ENCODE results near the gene PLXNA1.

PLXNA1 gene

GRCh38 chr3:126955004-126955790, 27.7 kb upstream of the PLXNA1 start:
- no peak overlapping the region for H3K4me3 ChIP-seq (ENCODE audit: low read depth, low read length)
- no peaks in the 10 kb centered on the region for H3K27me3 ChIP-seq (ENCODE audit: control insufficient read depth, insufficient read depth, low read length)
- H3K27ac ChIP-seq = no peak overlapping the region
- H3K9me3 ChIP-seq (ENCODE audit: control insufficient read depth, low read length) = no peaks in the 10 kb centered on the region
- H3K9ac ChIP-seq = no peak overlapping the region
- no peaks in the 10 kb centered on the region for H3K4me1 ChIP-seq
- H3K79me2 ChIP-seq = no peaks in the 10 kb centered on the region
- no peak overlapping the region for H3K4me2 ChIP-seq (ENCODE audit: low read length)
- H3K36me3 ChIP-seq (ENCODE audit: control insufficient read depth, insufficient read depth, low read length) = no peaks in the 10 kb centered on the region
- no peak overlapping the region for H2AFZ ChIP-seq
- TF ChIP-seq, protein P1, sequence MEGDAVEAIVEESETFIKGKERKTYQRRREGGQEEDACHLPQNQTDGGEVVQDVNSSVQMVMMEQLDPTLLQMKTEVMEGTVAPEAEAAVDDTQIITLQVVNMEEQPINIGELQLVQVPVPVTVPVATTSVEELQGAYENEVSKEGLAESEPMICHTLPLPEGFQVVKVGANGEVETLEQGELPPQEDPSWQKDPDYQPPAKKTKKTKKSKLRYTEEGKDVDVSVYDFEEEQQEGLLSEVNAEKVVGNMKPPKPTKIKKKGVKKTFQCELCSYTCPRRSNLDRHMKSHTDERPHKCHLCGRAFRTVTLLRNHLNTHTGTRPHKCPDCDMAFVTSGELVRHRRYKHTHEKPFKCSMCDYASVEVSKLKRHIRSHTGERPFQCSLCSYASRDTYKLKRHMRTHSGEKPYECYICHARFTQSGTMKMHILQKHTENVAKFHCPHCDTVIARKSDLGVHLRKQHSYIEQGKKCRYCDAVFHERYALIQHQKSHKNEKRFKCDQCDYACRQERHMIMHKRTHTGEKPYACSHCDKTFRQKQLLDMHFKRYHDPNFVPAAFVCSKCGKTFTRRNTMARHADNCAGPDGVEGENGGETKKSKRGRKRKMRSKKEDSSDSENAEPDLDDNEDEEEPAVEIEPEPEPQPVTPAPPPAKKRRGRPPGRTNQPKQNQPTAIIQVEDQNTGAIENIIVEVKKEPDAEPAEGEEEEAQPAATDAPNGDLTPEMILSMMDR (IDR thresholded peaks at IDR 0.05) = no peak

- Histone ChIP-seq H3K4me3 (ENCODE audit: low read depth, low read length) (no peak overlapping the region), H3K9me3 (ENCODE audit: control insufficient read depth, low read length) (no peaks in the 10 kb centered on the region), H3K9ac (no peak overlapping the region), H2AFZ (no peak overlapping the region), H3K36me3 (ENCODE audit: control insufficient read depth, insufficient read depth, low read length) (no peaks in the 10 kb centered on the region), H3K4me1 (peaks cover 5% of the 10 kb centered on the region), H3K27me3 (ENCODE audit: control insufficient read depth, insufficient read depth, low read length) (no peaks in the 10 kb centered on the region), H3K79me2 (no peaks in the 10 kb centered on the region), H3K4me2 (ENCODE audit: low read length) (no peak overlapping the region), H3K27ac (no peak overlapping the region)
- TF ChIP-seq, protein P1 (IDR thresholded peaks at IDR 0.05) = no peak
These were observed 26.6 kb upstream of the PLXNA1 start for GRCh38 chr3:126956361-126956760.

GRCh38 chr3:126956866-126957650, 25.9 kb upstream of the PLXNA1 start:
- no peaks in the 10 kb centered on the region for H3K27me3 ChIP-seq (ENCODE audit: control insufficient read depth, insufficient read depth, low read length)
- no peak overlapping the region for H3K27ac ChIP-seq
- TF ChIP-seq, protein P1 (IDR thresholded peaks at IDR 0.05) = no peak
- H3K9me3 ChIP-seq (ENCODE audit: control insufficient read depth, low read length) = no peaks in the 10 kb centered on the region
- no peak overlapping the region for H3K4me2 ChIP-seq (ENCODE audit: low read length)
- no peak overlapping the region for H3K9ac ChIP-seq
- H3K4me3 ChIP-seq (ENCODE audit: low read depth, low read length) = no peak overlapping the region
- no peaks in the 10 kb centered on the region for H3K79me2 ChIP-seq
- peaks cover 12% of the 10 kb centered on the region for H3K4me1 ChIP-seq
- H2AFZ ChIP-seq = no peak overlapping the region
- no peaks in the 10 kb centered on the region for H3K36me3 ChIP-seq (ENCODE audit: control insufficient read depth, insufficient read depth, low read length)

- no peak overlapping the region for H3K4me3 ChIP-seq (ENCODE audit: low read depth, low read length)
- H3K9me3 ChIP-seq (ENCODE audit: control insufficient read depth, low read length) = no peaks in the 10 kb centered on the region
- no peaks in the 10 kb centered on the region for H3K27me3 ChIP-seq (ENCODE audit: control insufficient read depth, insufficient read depth, low read length)
- H2AFZ ChIP-seq = no peak overlapping the region
- H3K4me2 ChIP-seq (ENCODE audit: low read length) = no peak overlapping the region
- no peak overlapping the region for H3K9ac ChIP-seq
- TF ChIP-seq, protein P1 (IDR thresholded peaks at IDR 0.05) = no peak
- no peaks in the 10 kb centered on the region for H3K36me3 ChIP-seq (ENCODE audit: control insufficient read depth, insufficient read depth, low read length)
- peaks cover 19% of the 10 kb centered on the region for H3K4me1 ChIP-seq
- no peaks in the 10 kb centered on the region for H3K79me2 ChIP-seq
- H3K27ac ChIP-seq = no peak overlapping the region
These were observed 24.9 kb upstream of the PLXNA1 start for GRCh38 chr3:126957776-126958637.
